ENCODE measurements around the gene UCHL3.

The UCHL3 gene

DNA sequence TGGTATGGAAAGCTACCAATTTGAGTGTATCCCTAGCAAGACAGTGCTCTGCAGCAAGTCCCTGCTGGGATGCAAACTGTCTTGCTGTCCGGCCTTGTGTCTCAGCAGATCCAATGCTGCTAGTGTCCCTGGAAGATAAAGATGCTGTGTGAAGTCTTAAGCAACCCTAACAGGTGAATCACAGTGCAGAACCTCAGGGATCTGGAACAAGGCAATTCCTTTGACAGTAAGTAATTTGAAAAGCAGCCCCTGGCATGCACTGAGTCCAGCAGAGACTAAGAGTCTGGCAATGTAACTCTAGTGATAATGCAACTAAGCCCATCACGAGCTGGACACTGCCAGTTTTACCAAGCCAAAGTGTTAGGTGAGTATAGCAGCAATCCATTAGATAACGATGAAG is 1.7 kb upstream of the UCHL3 start:
- in situ Hi-C loops (cut with MboI; ENCODE audit: low sequenced_read_pairs) = no loop called here

DNA sequence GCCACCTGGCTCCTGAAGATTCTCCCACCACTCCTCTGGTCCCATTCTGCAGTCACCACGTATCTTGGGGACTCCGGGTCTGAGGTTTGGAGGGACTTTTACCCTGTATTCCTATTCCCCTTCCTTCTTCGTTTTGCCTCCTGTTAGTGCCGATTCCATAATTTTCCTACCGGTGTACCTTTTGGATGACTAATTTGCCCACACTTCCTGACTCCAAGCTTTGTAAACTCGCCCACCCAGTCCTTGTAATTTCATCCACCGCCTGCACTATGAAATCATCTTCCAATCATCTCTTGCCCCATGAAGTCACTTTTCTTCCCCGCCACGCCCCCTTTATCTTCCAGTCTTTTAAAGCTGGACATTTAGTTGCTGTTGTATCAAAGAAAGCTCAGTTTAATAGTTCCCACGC is 572 bp downstream of the UCHL3 start:
- in situ Hi-C loops (cut with MboI; ENCODE audit: low sequenced_read_pairs) = no loop called here

DNA sequence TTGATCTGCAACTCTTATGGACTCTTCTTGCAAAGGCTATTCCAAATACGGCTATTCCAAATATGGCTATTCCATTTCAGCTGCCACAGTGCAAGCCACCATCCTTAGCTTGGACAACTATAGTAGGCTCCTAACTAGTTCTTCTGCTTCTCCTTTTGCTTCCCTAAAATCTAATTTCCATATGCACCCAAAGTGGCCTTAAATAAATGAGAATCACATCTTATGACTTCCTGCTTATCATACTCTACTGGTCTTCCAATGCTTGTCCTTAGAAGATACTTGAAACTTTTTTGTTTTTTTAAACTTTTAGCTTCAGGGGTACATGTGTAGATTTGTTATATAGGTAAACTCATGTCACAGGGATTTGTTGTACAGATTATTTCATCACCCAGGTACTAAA is 4.9 kb downstream of the UCHL3 start:
- in situ Hi-C loops (cut with MboI; ENCODE audit: low sequenced_read_pairs) = no loop called here

DNA sequence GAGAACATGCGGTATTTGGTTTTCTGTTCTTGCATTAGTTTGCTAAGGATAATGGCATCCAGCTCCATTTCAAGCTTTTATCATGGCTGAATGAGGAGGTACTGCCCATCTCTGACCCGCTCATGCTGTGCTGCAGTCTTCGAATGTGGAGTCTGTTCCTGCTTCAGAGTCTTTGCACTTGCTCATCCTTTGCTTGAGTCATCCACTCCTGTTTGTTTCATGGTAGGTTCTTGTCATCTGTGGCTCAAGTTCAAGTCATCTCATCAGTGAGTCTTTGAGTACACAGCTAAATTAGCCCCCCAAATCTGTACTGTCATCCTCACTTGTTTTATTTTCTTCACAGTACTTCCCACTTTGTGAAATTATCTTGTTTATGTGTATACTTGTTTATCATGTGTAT is 5.4 kb downstream of the UCHL3 start:
- in situ Hi-C loops (cut with MboI; ENCODE audit: low sequenced_read_pairs) = no loop called here

DNA sequence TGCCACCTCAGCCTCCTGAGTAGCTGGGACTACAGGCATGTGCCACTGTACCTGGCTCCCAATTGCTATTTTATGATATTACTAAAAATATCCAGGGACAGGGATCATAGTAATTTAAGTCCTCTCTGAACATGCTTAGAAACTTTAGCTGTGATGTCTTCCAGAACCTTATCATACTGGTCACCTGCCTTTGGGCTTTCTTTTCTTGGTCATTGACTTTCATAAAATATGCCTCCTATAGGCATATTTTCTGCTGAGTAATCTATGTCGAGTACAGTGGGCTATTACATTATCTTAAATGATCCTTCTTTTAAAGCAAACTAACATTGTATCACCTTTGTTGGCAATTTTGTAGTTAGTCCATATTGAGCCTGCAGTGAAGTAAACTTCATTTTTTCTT is 6.2 kb downstream of the UCHL3 start:
- in situ Hi-C loops (cut with MboI; ENCODE audit: low sequenced_read_pairs) = no loop called here

DNA sequence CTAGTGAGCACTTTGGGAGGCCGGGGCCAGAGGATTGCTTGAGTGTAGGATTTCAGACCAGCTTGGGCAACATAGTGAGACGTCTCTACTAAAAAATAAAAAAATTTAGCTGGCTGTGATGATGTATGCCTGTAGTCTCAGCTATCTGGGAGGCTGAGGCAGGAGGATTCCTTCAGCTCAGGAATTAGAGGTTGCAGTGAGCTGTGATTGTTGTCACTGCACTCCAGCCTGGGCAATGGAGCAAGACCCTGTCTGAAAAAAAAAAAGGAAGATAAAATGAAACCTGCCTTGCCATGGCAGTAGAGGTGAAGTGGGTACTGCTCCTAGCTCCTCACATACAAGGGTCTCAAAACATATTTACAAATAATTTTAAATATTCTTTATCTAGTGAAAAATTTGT is 7.4 kb downstream of the UCHL3 start:
- in situ Hi-C loops (cut with MboI; ENCODE audit: low sequenced_read_pairs) = no loop called here

DNA sequence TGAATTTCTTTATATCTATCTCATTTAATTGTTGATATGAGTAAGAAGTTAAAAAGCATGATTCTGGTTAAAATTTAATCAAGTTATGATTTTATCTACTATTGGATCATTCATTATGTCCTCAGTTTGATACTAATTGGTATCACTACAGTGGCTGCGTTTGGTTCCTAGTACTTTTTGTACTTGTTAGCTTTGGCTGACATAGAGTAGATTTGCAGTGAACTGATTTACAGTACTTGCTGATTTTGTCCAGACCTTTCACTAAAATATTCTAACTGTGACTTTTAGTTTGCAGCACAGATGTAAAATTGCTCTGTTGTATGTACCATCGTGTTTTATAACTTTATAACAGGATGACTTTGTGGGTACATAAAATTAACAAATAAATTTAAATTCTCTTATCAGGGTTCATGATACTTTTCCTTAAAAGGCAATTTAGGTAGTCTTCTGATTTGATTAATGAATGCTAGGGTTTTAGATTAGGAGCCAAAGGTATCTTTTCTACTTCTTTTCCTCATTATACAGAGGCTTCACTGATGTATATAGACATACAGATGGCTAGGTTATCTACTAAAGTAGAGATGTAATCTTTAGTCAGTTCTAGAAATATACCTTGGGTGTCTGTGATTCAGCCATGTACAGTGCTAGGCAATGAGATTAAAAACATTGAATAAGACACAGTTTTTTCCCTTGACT is 8.7 kb downstream of the UCHL3 start:
- in situ Hi-C loops (cut with MboI; ENCODE audit: low sequenced_read_pairs) = no loop called here

DNA sequence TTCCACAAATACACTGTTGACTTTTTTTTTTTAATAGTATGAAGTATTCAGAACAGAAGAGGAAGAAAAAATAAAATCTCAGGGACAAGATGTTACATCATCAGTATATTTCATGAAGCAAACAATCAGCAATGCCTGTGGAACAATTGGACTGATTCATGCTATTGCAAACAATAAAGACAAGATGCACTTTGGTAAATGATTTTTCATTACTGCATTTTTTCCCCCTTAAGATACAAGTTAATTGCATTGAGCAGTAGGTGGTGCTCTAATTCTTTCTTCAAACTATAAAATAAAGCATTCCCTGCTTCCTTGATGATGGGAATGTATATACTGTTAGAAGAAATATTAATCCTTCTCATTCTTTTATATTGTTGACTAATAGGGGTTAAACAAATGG is 17.1 kb downstream of the UCHL3 start:
- in situ Hi-C loops (cut with MboI; ENCODE audit: low sequenced_read_pairs) = no loop called here

DNA sequence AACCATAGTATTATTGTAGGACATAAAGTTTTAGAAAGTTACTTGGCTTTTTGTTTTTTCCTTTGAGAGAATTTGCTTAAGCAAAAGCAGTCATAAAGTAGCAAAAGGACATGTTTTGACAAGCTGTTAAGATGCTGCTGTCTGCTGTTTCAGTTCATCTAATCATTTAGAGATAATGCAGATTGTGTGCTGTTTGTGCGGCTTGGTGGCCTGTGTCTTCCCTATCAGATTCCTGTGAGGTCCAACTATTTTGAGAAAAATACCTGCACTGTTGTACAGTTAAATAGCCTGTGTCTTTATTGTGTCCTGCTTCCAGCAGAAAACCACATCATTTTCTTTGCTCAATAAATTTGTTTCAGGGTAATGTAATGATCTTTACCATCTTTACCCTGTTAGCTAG is 20.0 kb downstream of the UCHL3 start:
- in situ Hi-C loops (cut with MboI; ENCODE audit: low sequenced_read_pairs) = no loop called here

DNA sequence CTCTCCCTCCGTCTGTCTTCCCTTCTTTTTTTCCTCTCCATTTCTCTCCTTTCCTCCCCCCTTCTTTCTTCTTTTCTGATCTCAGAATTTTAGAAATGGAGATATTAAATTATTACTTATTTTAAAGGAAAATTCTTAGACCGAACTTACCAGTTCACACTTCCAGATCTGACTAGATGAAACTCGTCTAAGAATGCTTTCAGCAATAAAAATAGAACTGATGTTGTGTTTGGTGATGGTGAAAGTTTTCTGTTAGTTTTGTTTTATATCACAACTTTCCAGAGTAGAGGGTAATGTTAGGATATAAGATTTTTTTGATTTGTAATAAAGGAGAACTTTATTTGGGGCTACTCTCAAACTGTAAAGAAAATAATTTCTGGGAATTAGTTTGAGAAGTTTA is 29.9 kb downstream of the UCHL3 start:
- in situ Hi-C loops (cut with MboI; ENCODE audit: low sequenced_read_pairs) = no loop called here

DNA sequence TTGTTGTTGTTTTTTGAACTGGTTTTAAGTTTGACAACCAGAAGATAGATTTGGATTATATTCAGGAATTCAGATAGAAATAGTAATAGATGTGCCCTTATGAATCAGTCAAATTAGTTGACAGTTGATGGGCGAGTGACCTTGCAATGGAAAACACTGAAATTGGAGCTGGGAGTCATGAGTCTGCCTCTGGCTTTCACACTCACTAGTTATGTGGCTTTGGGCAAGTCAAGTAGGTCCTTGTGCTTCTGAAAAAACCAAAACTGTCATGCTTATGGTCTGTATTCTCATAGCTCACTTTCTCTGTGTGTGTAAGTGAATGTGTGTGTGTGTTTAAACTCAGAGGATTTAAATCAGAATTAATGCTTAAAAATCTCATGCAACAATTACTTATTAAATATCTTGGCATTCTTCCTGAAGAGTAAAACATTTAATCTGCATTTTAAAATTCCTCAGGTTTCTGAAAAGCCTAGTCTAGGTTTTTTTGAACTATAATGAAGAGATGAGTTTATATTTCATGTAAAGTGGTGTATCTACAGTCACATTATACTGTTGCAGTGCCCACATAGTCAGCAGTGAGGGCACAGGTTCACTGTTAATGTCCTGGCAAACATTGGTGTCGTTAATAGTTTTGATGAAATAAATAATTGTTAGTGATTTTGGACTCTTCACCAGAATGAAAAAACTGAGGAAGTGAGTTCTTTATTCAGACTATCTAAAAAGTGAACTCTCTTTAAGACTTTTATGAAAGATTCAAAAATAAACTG is 32.5 kb downstream of the UCHL3 start:
- in situ Hi-C loops (cut with MboI; ENCODE audit: low sequenced_read_pairs) = no loop called here

DNA sequence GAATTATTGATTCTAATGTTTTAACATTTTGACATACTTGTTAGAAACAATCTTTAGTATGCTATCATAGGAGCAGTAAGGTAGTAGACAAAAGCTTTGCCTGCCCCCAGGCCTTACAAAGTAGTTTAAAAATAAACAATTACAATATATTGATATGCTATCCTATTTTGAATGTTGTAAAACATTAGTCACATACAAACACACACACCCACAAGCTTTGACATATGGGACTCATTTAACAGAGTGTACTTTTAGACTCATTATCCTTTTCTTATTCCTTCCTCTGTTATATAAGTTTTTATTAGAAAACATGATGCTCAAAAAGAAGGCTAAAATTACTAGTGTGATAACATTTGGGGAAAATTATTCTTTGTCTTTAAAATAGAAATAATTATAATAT is 33.5 kb downstream of the UCHL3 start:
- in situ Hi-C loops (cut with MboI; ENCODE audit: low sequenced_read_pairs) = no loop called here

DNA sequence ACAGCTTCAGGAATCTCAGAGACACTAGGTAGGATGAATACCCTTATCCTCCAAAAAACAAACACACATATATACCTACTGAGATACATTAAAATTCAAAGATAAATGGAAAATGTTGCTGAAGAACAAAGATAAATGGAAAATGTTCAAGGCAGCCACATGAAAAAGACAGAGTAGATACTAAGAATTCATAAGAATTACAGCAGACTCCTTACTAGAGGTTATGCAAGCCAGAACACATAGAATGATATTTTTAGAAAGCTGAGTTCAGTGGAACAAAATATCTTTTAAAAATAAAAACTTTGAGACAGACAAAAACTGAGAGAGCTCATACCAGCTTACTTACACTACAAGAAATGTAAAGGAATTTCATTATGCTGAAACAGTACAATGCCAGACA is 35.6 kb downstream of the UCHL3 start:
- in situ Hi-C loops (cut with MboI; ENCODE audit: low sequenced_read_pairs) = no loop called here

DNA sequence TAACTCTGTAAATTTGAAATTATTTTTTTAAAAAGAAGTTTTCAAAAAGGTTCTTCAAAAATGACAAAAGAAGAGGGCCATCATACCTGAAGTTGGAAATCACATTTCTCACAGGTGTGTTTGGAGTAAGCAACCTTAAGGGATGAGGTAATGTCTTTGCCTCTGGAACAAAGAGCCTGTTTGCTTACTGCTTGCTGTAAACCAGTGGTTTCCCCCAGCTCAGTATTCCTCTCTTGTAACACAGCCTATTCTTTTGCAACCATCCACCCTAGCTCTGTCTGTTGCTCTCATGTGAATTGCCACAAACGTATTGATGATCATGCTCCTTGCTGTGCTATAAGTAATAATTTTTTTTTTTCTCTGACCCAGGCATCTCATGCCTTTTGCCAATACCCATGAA is 38.1 kb downstream of the UCHL3 start:
- in situ Hi-C loops (cut with MboI; ENCODE audit: low sequenced_read_pairs) = no loop called here

DNA sequence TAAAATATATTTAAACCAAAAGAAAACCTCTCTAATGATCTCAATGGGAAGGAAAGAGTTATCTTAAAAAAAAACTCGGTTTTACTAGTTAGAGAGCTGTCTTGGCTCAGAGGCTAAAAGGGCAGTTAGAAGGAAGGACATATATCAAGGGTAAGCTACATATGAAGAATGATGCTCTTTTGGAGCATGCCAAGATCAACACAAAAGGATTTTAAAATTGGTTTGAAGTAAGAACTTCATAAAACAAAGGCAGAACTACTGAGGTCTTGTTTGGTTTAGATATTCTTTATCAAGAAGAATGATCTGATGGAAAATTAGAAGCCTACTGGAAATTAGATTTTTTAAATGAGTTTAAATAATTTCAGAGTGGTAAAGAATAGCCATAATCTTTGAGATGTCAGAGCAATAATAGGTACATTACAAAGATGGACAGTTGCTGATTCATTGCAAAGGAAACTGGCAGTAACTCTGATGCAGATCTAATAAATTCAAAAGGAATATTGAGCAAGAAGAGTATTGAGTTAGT is 47.1 kb downstream of the UCHL3 start:
- in situ Hi-C loops (cut with MboI; ENCODE audit: low sequenced_read_pairs) = no loop called here

DNA sequence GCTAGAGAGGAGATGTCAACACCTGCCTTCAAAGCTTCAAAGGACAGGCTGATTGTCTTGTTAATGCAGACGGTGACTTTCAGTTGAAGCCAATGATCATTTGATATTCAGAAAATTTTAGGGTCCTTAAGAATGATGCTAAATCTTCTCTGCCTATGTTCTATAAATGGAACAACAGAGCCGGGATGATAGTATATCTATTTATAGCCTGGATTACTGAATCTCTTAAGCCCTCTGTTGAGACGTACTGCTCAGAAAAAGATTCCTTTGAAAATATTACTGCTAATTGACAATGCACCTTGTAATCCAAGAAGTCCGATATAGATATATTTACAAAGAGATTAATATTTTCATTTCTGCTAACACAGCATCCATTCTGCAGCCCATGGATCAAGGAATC is 50.8 kb downstream of the UCHL3 start:
- in situ Hi-C loops (cut with MboI; ENCODE audit: low sequenced_read_pairs) = no loop called here

DNA sequence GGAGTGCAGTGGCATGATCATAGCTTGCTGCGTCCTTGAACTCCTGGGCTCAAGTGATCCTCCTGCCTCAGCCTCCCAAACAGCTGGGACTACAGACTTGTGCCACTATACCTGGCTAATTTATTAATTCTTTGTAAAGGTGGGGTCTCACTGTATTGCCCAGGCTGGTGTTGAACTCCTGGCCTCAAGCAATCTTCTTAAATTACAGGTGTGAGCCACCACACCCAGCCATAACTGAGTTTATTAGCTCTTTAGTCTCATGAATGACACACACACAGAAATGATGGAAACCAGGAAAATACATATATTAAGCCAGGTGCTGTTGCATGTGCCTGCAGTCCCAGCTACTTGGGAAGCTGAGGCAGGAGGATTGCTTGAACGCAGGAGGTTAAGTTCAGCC is 53.4 kb downstream of the UCHL3 start:
- in situ Hi-C loops (cut with MboI; ENCODE audit: low sequenced_read_pairs) = no loop called here

DNA sequence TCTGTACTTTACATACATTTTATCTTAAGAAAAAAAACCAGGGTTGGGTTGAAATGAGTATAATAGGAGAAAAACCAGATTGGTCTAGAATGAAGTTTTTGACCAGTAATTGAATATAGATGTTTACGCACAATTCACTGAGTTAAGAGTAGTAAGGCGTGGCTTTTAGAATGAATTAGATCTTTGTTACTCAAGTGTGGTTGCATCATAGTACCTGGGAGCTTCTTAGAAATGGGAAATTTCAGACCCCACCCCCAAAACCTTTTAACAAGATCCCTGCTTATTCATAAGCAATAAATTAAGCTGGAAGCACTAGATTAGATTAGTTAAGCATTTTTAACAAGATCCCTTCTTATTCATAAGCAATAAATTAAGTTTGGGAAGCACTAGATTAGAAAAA is 57.9 kb downstream of the UCHL3 start:
- in situ Hi-C loops (cut with MboI; ENCODE audit: low sequenced_read_pairs) = no loop called here

DNA sequence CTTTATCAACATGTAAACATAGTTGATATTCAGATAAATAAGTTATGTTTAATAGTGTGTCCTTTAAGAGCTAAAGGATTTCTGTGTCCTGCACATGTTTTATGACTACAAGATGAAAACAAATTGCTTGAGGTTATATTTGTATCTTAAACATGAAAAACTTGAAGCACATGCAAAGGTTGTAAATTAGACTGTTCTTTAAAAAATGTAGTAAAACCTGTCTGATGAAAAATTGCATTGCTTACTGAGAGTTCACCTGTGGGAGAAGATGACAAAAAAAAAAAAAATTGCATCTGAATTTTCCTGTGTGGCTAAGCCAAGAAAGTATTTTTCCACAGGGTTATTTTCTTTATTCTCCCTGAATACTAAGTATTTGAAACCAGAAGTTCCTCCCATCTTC is 60.9 kb downstream of the UCHL3 start:
- in situ Hi-C loops (cut with MboI; ENCODE audit: low sequenced_read_pairs) = no loop called here

DNA sequence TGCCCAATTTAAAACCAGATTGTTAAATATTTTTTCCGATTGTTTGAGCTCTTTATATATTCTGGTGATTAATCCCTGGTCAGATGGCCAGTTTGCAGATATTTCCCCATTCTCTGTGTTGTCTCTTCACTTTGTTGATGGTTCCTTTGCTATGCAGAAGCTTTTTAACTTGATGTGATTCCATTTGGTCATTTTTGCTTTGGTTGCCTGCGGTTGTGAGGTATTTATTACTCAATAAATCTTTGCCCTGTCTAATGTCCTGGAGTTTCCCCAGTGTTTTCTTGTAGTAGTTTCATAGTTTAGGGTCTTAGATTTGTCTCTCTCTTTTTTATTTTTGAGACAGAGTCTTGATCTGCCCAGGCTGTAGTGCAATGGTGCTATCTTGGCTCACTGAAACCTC is 62.8 kb downstream of the UCHL3 start:
- in situ Hi-C loops (cut with MboI; ENCODE audit: low sequenced_read_pairs) = no loop called here

DNA sequence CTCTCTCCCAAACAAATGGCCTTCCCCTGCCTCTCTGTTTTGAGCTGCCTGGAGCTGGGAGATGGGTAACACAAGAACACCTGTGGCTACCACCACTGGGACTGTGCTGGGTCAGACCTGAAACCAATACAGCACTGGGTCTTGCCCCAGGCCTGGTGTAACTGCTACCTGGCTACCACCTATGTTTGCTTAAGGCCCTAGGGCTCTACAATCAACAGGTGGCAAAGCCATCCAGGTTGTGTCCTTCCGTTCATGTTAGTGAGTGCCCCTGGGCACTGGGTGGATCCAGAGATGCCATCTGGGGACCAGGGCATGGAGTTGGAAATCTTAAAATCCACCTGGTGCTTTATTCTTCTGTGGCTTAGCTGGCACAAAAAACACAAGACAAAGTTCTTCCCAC is 67.6 kb downstream of the UCHL3 start:
- in situ Hi-C loops (cut with MboI; ENCODE audit: low sequenced_read_pairs) = no loop called here

DNA sequence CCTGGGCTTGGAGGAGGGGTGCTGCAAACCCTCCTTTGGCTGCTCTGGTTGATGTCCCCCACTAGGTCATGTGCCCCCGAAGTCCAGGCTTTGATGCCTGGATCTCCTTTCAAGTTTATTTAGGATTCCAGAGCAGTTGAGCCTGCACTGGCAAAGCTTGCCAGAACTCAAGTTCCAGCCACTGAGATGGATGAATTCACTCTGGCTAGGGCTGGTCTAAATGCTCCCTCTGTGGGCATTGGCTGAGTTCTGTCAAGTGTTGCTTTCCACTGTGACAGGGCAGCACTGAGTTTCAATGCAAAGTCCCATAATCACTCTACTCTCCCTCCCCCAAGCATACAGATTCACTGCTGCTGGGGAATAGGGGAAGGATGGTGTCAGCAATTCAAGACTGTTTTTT is 68.7 kb downstream of the UCHL3 start:
- in situ Hi-C loops (cut with MboI; ENCODE audit: low sequenced_read_pairs) = no loop called here

DNA sequence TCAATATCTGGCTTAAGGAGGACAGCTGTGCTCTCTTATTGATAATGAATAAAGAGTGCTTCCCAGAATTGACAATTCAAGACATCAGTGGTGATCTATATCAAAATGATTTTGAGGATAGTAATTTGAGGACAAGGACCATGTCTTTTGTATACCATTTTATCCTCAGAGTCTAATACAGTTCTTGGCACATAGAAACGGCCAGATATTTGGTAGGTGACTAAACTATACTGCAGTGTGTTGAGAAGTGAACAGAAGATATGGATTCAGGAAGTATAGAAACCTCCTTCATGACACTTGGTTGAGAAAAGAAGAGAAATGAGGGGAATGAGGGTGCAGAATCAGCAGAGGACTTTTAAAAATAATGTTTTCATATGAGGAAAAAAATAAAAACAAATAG is 70.4 kb downstream of the UCHL3 start:
- in situ Hi-C loops (cut with MboI; ENCODE audit: low sequenced_read_pairs) = no loop called here

Data from hTERT RPE-1 (cell line).